ENCODE results near the gene GNAL. TPM values are rescaled to one million over a fixed set of nuclear protein-coding genes. Genes with fewer than 3 reads are reported as not detected.
A peak's percentile ranks its signal among the peaks of the same experiment; 100 is the strongest.

GNAL gene
- total RNA-seq, 1 donor from 2014 or later: 4.5 TPM

DNA sequence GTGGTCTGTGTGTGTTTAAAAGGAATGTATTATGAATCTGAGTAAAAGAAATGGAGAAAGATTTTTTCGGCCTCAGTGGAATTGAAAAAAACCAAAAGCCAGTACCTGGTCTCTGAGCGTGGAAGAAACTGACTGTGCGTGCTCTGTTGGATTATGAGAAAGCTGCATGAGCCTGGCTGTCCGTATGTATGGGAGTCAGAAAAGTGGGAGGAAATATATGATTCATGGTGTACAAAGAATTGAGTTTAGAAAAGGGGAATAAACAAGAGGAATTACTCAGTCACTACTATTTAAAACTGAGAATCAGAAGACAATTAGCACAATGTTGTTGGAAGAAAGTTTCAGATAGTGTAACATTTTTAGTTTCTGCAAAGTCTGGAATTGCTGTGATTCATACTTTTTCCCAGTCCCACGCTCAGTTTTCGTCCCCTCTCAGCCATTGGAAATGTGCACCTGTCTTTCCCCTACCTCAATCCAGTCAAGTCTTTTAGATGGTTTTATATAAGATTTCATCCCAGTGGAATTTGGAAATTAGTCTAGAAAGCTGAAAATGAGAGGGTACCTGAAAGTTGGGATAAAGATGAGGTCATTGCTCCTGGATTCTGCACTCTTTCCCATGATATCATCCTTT is 95.7 kb downstream of the GNAL start:
- Mint-ChIP-seq H3K9me3 (ENCODE audit: unreplicated experiment) (peaks cover 2% of the 10 kb centered on the region), H3K36me3 (ENCODE audit: low read depth, unreplicated experiment) (no peaks in the 10 kb centered on the region), H3K27me3 (ENCODE audit: low read depth, unreplicated experiment) (no peaks in the 10 kb centered on the region), H3K27ac (ENCODE audit: unreplicated experiment) (no peak overlapping the region), H3K4me1 (ENCODE audit: low read depth, unreplicated experiment) (peaks cover 16% of the 10 kb centered on the region), H3K4me3 (ENCODE audit: unreplicated experiment) (no peak overlapping the region)
- Histone ChIP-seq H3K4me2 (ENCODE audit: low read length) (no peak overlapping the region), H3K9me3 (ENCODE audit: insufficient read depth, low read depth, low read length) (no peaks in the 10 kb centered on the region), H3K9ac (ENCODE audit: low read length) (no peak overlapping the region), H3K27me3 (ENCODE audit: insufficient read depth, low read length) (peaks cover 3% of the 10 kb centered on the region), H3K36me3 (ENCODE audit: insufficient read depth, low read length) (no peaks in the 10 kb centered on the region), H3K79me2 (ENCODE audit: insufficient read depth, low read length) (no peaks in the 10 kb centered on the region), H3K27ac (ENCODE audit: low read depth, low read length) (no peak overlapping the region), H3K4me1 (ENCODE audit: insufficient read depth, low read length) (peaks cover 4% of the 10 kb centered on the region), H4K20me1 (ENCODE audit: insufficient read depth, low read length) (no peaks in the 10 kb centered on the region), H2AFZ (ENCODE audit: low read depth, low read length) (no peak overlapping the region), H3K4me3 (ENCODE audit: insufficient read depth, low read depth, low read length) (no peak overlapping the region)
- no peak for FAIRE-seq
- TF ChIP-seq EZH2 (IDR thresholded peaks at IDR 0.05; ENCODE audit: insufficient read depth, low read length) (no peak), CTCF (IDR thresholded peaks at IDR 0.05; ENCODE audit: insufficient read depth, low read depth, low read length) (no peak)
- DNase-seq (ENCODE audit: low read depth): no peak

- H3K9ac ChIP-seq (ENCODE audit: low read length): no peak overlapping the region
- no peaks in the 10 kb centered on the region for H3K27me3 ChIP-seq (ENCODE audit: insufficient read depth, low read length)
- FAIRE-seq (no peak), DNase-seq (ENCODE audit: low read depth) (no peak)
- Mint-ChIP-seq H3K27me3 (ENCODE audit: low read depth, unreplicated experiment) (no peaks in the 10 kb centered on the region), H3K36me3 (ENCODE audit: low read depth, unreplicated experiment) (no peaks in the 10 kb centered on the region), H3K4me1 (ENCODE audit: low read depth, unreplicated experiment) (peaks cover 21% of the 10 kb centered on the region), H3K4me3 (ENCODE audit: unreplicated experiment) (no peak overlapping the region), H3K9me3 (ENCODE audit: unreplicated experiment) (peaks cover 2% of the 10 kb centered on the region), H3K27ac (ENCODE audit: unreplicated experiment) (peak overlapping the region; percentile 66)
- H4K20me1 ChIP-seq (ENCODE audit: insufficient read depth, low read length): no peaks in the 10 kb centered on the region
- no peaks in the 10 kb centered on the region for H3K36me3 ChIP-seq (ENCODE audit: insufficient read depth, low read length)
- TF ChIP-seq CTCF (IDR thresholded peaks at IDR 0.05; ENCODE audit: insufficient read depth, low read depth, low read length) (no peak), EZH2 (IDR thresholded peaks at IDR 0.05; ENCODE audit: insufficient read depth, low read length) (no peak)
- no peaks in the 10 kb centered on the region for H3K9me3 ChIP-seq (ENCODE audit: insufficient read depth, low read depth, low read length)
- no peaks in the 10 kb centered on the region for H3K79me2 ChIP-seq (ENCODE audit: insufficient read depth, low read length)
- H3K4me3 ChIP-seq (ENCODE audit: insufficient read depth, low read depth, low read length): no peak overlapping the region
- peaks cover 4% of the 10 kb centered on the region for H3K4me1 ChIP-seq (ENCODE audit: insufficient read depth, low read length)
- H3K27ac ChIP-seq (ENCODE audit: low read depth, low read length): no peak overlapping the region
- H3K4me2 ChIP-seq (ENCODE audit: low read length): peak overlapping the region; percentile 60
- peak overlapping the region; percentile 28 for H2AFZ ChIP-seq (ENCODE audit: low read depth, low read length)
Observed at GRCh38 chr18:11785444-11786055, 96.5 kb downstream of the GNAL start.
